DMS153 (cell line): ENCODE data around the gene CSE1L.
"Not testable (repeated sequence)": the region's sequence is repeated elsewhere in the genome, so short reads cannot be mapped to it uniquely, and the experiment has no call there.

Experiments used
- DNase-seq: peaks from one replicate; lab custom pipeline; 2025; lab: John Stamatoyannopoulos, UW

Gene CSE1L

GRCh38 chr20:49063279-49063678, 17.2 kb downstream of the CSE1L start:
- DNase-seq = no peak

GRCh38 chr20:49074521-49074920, 28.4 kb downstream of the CSE1L start:
- DNase-seq = no peak

GRCh38 chr20:49078310-49078709, 32.2 kb downstream of the CSE1L start:
- no peak for DNase-seq

- DNase-seq = not testable (repeated sequence)
These were observed 36.2 kb downstream of the CSE1L start for GRCh38 chr20:49082295-49082694.

GRCh38 chr20:49091104-49091503, 45.0 kb downstream of the CSE1L start:
- no peak for DNase-seq

GRCh38 chr20:49091762-49092161, 45.6 kb downstream of the CSE1L start:
- DNase-seq = no peak

GRCh38 chr20:49096203-49096730, 50.2 kb downstream of the CSE1L start:
- no peak for DNase-seq

- no peak for DNase-seq
These were observed 51.0 kb downstream of the CSE1L start for GRCh38 chr20:49097159-49097558.

GRCh38 chr20:49098136-49098535, 52.0 kb downstream of the CSE1L start:
- no peak for DNase-seq

- DNase-seq = no peak
These were observed 52.9 kb downstream of the CSE1L start for GRCh38 chr20:49099011-49099410.

GRCh38 chr20:49100292-49100691, 54.2 kb downstream of the CSE1L start:
- DNase-seq = not testable (repeated sequence)

GRCh38 chr20:49100972-49101371, 54.9 kb downstream of the CSE1L start:
- no peak for DNase-seq

GRCh38 chr20:49103019-49103418, 56.9 kb downstream of the CSE1L start:
- DNase-seq = no peak

GRCh38 chr20:49103647-49104364, 57.7 kb downstream of the CSE1L start:
- no peak for DNase-seq

GRCh38 chr20:49104365-49104648, 58.2 kb downstream of the CSE1L start:
- DNase-seq = no peak

- DNase-seq = not testable (repeated sequence)
These were observed 59.0 kb downstream of the CSE1L start for GRCh38 chr20:49104979-49105547.

- no peak for DNase-seq
These were observed 60.2 kb downstream of the CSE1L start for GRCh38 chr20:49106328-49106727.

- no peak for DNase-seq
These were observed 64.9 kb downstream of the CSE1L start for GRCh38 chr20:49110767-49111694.

- no peak for DNase-seq
These were observed 66.6 kb downstream of the CSE1L start for GRCh38 chr20:49112596-49113274.

GRCh38 chr20:49115564-49115963, 69.5 kb downstream of the CSE1L start:
- no peak for DNase-seq

- DNase-seq = no peak
These were observed 72.2 kb downstream of the CSE1L start for GRCh38 chr20:49118307-49118706.

- no peak for DNase-seq
These were observed 73.9 kb downstream of the CSE1L start for GRCh38 chr20:49119988-49120387.
